ENCODE data around the gene DKK2.
"Not testable (repeated sequence)": the region's sequence is repeated elsewhere in the genome, so short reads cannot be mapped to it uniquely, and the experiment has no call there.

Gene DKK2

DNA sequence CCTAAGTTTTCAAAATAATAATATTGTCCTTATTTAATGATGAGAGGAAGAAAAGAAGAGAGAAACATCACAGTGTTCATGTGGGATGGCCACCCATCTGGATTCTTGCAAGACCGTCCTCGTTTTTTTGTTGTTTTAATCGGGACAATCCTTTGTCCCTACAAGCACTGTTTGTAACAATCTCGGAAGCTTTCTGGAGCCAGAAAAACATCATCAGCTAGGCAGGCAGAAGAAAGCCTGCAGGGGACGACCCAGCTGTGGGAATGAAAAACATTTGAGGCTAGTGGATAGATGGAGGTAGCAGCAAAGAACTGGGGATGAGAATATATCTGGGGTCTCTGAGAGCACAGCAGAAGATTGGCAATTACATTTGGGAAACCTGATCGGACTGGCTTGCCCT lies 105.6 kb downstream of the DKK2 start:
- H3K4me3 ChIP-seq (ENCODE audit: control insufficient read depth, low read depth, low read length), result no peak overlapping the region
- no peak for DNase-seq (ENCODE audit: low read depth)
- TF ChIP-seq, protein P1, sequence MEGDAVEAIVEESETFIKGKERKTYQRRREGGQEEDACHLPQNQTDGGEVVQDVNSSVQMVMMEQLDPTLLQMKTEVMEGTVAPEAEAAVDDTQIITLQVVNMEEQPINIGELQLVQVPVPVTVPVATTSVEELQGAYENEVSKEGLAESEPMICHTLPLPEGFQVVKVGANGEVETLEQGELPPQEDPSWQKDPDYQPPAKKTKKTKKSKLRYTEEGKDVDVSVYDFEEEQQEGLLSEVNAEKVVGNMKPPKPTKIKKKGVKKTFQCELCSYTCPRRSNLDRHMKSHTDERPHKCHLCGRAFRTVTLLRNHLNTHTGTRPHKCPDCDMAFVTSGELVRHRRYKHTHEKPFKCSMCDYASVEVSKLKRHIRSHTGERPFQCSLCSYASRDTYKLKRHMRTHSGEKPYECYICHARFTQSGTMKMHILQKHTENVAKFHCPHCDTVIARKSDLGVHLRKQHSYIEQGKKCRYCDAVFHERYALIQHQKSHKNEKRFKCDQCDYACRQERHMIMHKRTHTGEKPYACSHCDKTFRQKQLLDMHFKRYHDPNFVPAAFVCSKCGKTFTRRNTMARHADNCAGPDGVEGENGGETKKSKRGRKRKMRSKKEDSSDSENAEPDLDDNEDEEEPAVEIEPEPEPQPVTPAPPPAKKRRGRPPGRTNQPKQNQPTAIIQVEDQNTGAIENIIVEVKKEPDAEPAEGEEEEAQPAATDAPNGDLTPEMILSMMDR (IDR thresholded peaks at IDR 0.05; ENCODE audit: control insufficient read depth, insufficient read depth, low read depth, low read length, missing control alignments), result no peak

DNA sequence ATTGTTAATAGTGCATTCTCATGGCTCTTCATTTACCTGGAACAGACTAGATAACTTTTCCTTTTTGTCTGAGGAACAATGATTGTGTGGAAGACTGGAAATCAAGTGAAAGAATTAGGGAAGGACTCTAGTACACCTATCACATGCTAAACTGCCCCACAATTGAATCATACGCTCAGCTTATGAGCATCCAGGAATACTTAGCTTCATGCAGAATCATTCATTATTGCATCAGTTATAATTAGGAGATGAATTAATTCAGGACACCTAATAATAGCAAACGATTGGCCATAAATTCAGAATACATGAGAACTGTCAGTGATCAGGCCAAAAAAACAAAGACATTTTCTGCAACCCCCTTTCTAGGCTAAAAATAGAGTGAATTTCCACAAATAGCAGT lies 106.9 kb downstream of the DKK2 start:
- TF ChIP-seq, protein P1 (IDR thresholded peaks at IDR 0.05; ENCODE audit: control insufficient read depth, insufficient read depth, low read depth, low read length, missing control alignments), result no peak
- no peak for DNase-seq (ENCODE audit: low read depth)
- H3K4me3 ChIP-seq (ENCODE audit: control insufficient read depth, low read depth, low read length), result no peak overlapping the region

DNA sequence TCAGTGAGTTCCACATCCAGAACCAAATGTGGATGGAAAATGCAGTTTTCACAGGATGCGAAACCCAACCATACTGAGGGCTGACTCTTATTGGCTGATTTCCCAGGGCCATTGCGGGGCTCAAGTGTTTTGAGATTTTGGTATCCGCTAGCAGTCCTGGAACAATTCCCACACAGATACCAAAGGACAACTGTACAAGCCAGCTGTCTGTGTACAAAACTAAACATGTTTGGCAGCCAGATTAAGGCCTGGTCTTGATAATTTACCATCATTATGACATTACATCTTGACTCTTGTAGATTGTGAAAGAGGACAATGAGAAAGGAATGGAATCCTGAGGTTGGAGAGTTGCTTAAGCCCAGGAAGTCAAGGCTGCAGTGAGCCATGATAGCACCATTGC lies 121.9 kb downstream of the DKK2 start:
- DNase-seq (ENCODE audit: low read depth), result peak; percentile 7
- TF ChIP-seq, protein P1 (IDR thresholded peaks at IDR 0.05; ENCODE audit: control insufficient read depth, insufficient read depth, low read depth, low read length, missing control alignments), result no peak

DNA sequence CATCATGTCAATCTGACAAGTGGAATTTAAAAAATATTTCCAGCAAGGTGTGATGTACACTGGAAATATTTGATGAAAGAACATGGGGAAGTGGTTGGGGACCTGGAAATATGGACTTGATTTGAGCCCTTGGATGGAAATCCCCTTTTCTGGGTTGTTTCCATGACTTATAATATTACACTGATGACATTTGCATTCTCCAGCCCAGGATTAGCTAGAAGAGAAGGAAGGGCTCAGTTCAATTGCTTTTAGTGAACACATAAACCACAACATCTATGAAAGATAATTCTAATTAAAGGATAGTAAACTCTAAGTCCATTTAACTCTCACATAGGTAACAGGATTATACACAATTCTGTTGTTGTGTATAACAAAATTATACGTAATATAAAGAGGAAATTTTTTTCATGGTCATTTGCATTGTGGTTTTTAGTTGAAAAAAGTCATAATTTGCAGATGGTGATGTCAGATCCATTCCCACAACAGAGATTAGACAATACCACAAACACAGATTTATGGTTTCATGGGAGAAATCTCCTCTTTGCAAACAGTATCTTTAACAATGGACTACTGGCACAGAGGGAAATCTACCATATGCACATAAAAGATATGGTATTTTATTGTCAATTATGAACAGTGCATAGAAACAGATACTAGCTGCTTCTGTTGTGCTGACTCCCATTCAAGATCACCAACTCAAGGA lies 126.5 kb downstream of the DKK2 start:
- no peak overlapping the region for H3K4me3 ChIP-seq (ENCODE audit: control insufficient read depth, low read depth, low read length)
- TF ChIP-seq, protein P1 (IDR thresholded peaks at IDR 0.05; ENCODE audit: control insufficient read depth, insufficient read depth, low read depth, low read length, missing control alignments), result no peak
- DNase-seq (ENCODE audit: low read depth), result no peak

More for the DNA sequence above, 121.9 kb downstream of the DKK2 start:
- H3K4me3 ChIP-seq (ENCODE audit: control insufficient read depth, low read depth, low read length), result no peak overlapping the region

DNA sequence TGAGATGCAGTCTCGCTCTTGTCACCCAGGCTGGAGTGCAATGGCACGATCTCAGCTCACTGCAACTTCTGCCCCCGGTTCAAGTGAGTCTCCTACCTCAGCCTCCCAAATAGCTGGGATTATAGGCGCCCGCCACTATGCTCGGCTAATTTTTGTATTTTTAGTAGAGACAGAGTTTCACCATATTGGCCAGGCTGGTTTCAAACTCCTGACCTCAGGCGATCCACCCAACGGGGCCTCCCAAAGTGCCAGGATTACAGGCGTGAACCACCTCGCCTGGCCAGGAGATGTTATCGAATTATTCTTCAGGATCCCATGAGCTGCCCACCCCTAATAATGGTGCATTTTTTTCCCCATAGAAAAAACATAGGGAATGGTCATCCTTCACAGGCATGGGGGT lies 128.1 kb downstream of the DKK2 start:
- not testable (repeated sequence) for H3K4me3 ChIP-seq (ENCODE audit: control insufficient read depth, low read depth, low read length); DNase-seq (ENCODE audit: low read depth)

DNA sequence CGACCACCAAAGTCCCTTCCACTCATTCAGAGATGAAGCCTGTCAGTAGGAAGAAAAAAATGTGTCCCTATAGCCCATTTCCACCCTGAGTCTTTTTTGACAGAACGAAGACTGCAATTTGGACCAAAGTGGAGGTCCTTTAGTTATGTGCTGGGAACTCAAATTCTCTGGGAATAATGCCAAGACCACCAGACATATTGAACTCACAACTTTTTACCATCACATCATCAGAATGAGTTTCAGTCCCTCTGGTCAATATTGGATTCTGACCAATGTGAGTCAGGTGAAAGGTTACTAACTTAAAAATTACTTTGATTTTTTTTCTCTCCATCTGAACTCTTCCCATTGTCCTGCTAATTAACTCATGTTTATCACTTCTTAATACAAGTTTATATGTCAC lies 128.9 kb downstream of the DKK2 start:
- DNase-seq (ENCODE audit: low read depth), result no peak
- no peak overlapping the region for H3K4me3 ChIP-seq (ENCODE audit: control insufficient read depth, low read depth, low read length)
- TF ChIP-seq, protein P1 (IDR thresholded peaks at IDR 0.05; ENCODE audit: control insufficient read depth, insufficient read depth, low read depth, low read length, missing control alignments), result no peak

DNA sequence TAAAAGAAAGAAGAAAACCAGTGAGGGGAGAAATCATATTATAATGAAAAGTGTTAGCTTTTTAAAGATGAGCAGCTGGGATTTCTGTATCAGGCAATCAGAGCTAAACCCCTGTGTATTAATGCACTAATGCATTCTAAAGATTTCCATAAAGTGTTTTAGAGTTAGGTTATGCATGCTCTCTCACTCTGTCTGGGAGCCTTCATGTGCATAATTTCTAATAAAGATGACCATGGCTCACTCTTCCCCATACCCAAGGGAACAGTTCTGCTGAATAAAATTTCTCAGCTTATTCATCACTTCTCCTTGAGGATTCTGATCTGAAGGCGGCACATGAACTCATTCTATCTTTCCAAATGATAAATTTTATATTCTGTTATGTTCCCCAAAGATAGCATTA lies 129.4 kb downstream of the DKK2 start:
- H3K4me3 ChIP-seq (ENCODE audit: control insufficient read depth, low read depth, low read length), result no peak overlapping the region
- TF ChIP-seq, protein P1 (IDR thresholded peaks at IDR 0.05; ENCODE audit: control insufficient read depth, insufficient read depth, low read depth, low read length, missing control alignments), result no peak
- no peak for DNase-seq (ENCODE audit: low read depth)
